IMR-90 (cell line): ENCODE results near the gene BTBD18.

Source experiments
- BHLHE40 ChIP-seq: fragments of 150-350 bp; IDR thresholded peaks from 2 replicates; pipeline ENCODE4 v1.6.1; 2016; ENCODE audit warnings: mild to moderate bottlenecking, low read depth, low read length
- MAFK ChIP-seq: IDR thresholded peaks from 2 replicates; pipeline ENCODE4 v1.6.1; 2012; ENCODE audit warnings: low read depth, low read length, improper control_type of control experiment
- POLR2A ChIP-seq: IDR thresholded peaks from 2 replicates; pipeline ENCODE4 v1.6.1; 2012; ENCODE audit warnings: mild to moderate bottlenecking, low read depth, low read length
- RAD21 ChIP-seq: IDR thresholded peaks from 2 replicates; pipeline ENCODE4 v1.6.1; 2012; ENCODE audit warnings: low read length, improper control_type of control experiment
- RCOR1 ChIP-seq: IDR thresholded peaks from 2 replicates; pipeline ENCODE4 v1.6.1; 2012; ENCODE audit warnings: mild to moderate bottlenecking, low read length, improper control_type of control experiment; ENCODE audit not compliant: insufficient replicate concordance
- RFX5 ChIP-seq: IDR thresholded peaks from 2 replicates; pipeline ENCODE4 v1.8.0; 2012; ENCODE audit warnings: low read depth, mild to moderate bottlenecking, low read length, moderate library complexity
- SMC3 ChIP-seq: fragments of 150-350 bp; IDR thresholded peaks from 2 replicates; pipeline ENCODE4 v1.6.1; 2016; ENCODE audit warnings: low read depth, mild to moderate bottlenecking, antibody characterized with exemption, low read length, moderate library complexity
- TF ChIP-seq, protein P1 (sequence below): conservative IDR thresholded peaks from 2 replicates; pipeline ENCODE4 v1.5.1; 2012; ENCODE audit warnings: mild to moderate bottlenecking, low read depth, low read length, improper control_type of control experiment
- TF ChIP-seq, protein P2 (sequence below): fragments of 150-350 bp; IDR thresholded peaks from 2 replicates; pipeline ENCODE4 v1.6.1; 2017; ENCODE audit warnings: mild to moderate bottlenecking, antibody characterized with exemption, low read length, low read depth

GRCh38 chr11:57752954-57753353, 1.3 kb upstream of the BTBD18 start:
- TF ChIP-seq, protein P1, sequence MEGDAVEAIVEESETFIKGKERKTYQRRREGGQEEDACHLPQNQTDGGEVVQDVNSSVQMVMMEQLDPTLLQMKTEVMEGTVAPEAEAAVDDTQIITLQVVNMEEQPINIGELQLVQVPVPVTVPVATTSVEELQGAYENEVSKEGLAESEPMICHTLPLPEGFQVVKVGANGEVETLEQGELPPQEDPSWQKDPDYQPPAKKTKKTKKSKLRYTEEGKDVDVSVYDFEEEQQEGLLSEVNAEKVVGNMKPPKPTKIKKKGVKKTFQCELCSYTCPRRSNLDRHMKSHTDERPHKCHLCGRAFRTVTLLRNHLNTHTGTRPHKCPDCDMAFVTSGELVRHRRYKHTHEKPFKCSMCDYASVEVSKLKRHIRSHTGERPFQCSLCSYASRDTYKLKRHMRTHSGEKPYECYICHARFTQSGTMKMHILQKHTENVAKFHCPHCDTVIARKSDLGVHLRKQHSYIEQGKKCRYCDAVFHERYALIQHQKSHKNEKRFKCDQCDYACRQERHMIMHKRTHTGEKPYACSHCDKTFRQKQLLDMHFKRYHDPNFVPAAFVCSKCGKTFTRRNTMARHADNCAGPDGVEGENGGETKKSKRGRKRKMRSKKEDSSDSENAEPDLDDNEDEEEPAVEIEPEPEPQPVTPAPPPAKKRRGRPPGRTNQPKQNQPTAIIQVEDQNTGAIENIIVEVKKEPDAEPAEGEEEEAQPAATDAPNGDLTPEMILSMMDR: no peak
- TF ChIP-seq POLR2A: no peak
- no peak for TF ChIP-seq RFX5
- TF ChIP-seq BHLHE40: no peak
- no peak for TF ChIP-seq RCOR1
- no peak for TF ChIP-seq RAD21
- TF ChIP-seq, protein P2, sequence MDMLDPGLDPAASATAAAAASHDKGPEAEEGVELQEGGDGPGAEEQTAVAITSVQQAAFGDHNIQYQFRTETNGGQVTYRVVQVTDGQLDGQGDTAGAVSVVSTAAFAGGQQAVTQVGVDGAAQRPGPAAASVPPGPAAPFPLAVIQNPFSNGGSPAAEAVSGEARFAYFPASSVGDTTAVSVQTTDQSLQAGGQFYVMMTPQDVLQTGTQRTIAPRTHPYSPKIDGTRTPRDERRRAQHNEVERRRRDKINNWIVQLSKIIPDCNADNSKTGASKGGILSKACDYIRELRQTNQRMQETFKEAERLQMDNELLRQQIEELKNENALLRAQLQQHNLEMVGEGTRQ: no peak
- TF ChIP-seq SMC3: no peak
- no peak for TF ChIP-seq MAFK
